ENCODE measurements around the gene CYP2A13.
"Not testable (repeated sequence)": the region's sequence is repeated elsewhere in the genome, so short reads cannot be mapped to it uniquely, and the experiment has no call there.

The CYP2A13 gene

GRCh38 chr19:41088151-41088550 lies at the start of gene CYP2A13:
TSS of gene CYP2A13 (plus strand) at chr19:41088451. CDS start at chr19:41088472, 21 bp downstream.
- DNase-seq (ENCODE audit: low read depth) = no peak
- no peak within 1 kb of the TSS for H3K4me3 ChIP-seq (ENCODE audit: low read depth, low read length)

GRCh38 chr19:41039806-41040205 lies 48.4 kb upstream of the CYP2A13 start:
- DNase-seq (ENCODE audit: low read depth) = no peak
- no peak overlapping the region for H3K4me3 ChIP-seq (ENCODE audit: low read depth, low read length)

GRCh38 chr19:41045095-41045494 lies 43.2 kb upstream of the CYP2A13 start:
- not testable (repeated sequence) for DNase-seq (ENCODE audit: low read depth); H3K4me3 ChIP-seq (ENCODE audit: low read depth, low read length)

- DNase-seq (ENCODE audit: low read depth) = no peak
- no peak overlapping the region for H3K4me3 ChIP-seq (ENCODE audit: low read depth, low read length)
These were observed 37.8 kb upstream of the CYP2A13 start for GRCh38 chr19:41050426-41050825.

GRCh38 chr19:41052162-41052561 lies 36.1 kb upstream of the CYP2A13 start:
- DNase-seq (ENCODE audit: low read depth); H3K4me3 ChIP-seq (ENCODE audit: low read depth, low read length): not testable (repeated sequence)

GRCh38 chr19:41053331-41053730 lies 34.9 kb upstream of the CYP2A13 start:
- DNase-seq (ENCODE audit: low read depth); H3K4me3 ChIP-seq (ENCODE audit: low read depth, low read length): not testable (repeated sequence)

- no peak overlapping the region for H3K4me3 ChIP-seq (ENCODE audit: low read depth, low read length)
- no peak for DNase-seq (ENCODE audit: low read depth)
These were observed 23.2 kb upstream of the CYP2A13 start for GRCh38 chr19:41064974-41065569.

- no peak overlapping the region for H3K4me3 ChIP-seq (ENCODE audit: low read depth, low read length)
- DNase-seq (ENCODE audit: low read depth) = no peak
These were observed 12.0 kb upstream of the CYP2A13 start for GRCh38 chr19:41076286-41076685.

- no peak for DNase-seq (ENCODE audit: low read depth)
- H3K4me3 ChIP-seq (ENCODE audit: low read depth, low read length) = no peak overlapping the region
These were observed 4.7 kb upstream of the CYP2A13 start for GRCh38 chr19:41083516-41083915.

- no peak overlapping the region for H3K4me3 ChIP-seq (ENCODE audit: low read depth, low read length)
- DNase-seq (ENCODE audit: low read depth) = no peak
These were observed 2.4 kb upstream of the CYP2A13 start for GRCh38 chr19:41085748-41086415.

- DNase-seq (ENCODE audit: low read depth) = no peak
- H3K4me3 ChIP-seq (ENCODE audit: low read depth, low read length) = no peak overlapping the region
These were observed 1.7 kb downstream of the CYP2A13 start for GRCh38 chr19:41089959-41090358.

GRCh38 chr19:41095703-41096102 lies 7.5 kb downstream of the CYP2A13 start:
- no peak for DNase-seq (ENCODE audit: low read depth)
- no peak overlapping the region for H3K4me3 ChIP-seq (ENCODE audit: low read depth, low read length)

- no peak for DNase-seq (ENCODE audit: low read depth)
- H3K4me3 ChIP-seq (ENCODE audit: low read depth, low read length) = no peak overlapping the region
These were observed 8.1 kb downstream of the CYP2A13 start for GRCh38 chr19:41096353-41096752.

GRCh38 chr19:41097302-41097701 lies 9.1 kb downstream of the CYP2A13 start:
- H3K4me3 ChIP-seq (ENCODE audit: low read depth, low read length) = no peak overlapping the region
- DNase-seq (ENCODE audit: low read depth) = no peak

GRCh38 chr19:41098762-41099161 lies 10.5 kb downstream of the CYP2A13 start:
- DNase-seq (ENCODE audit: low read depth) = no peak
- H3K4me3 ChIP-seq (ENCODE audit: low read depth, low read length) = no peak overlapping the region

- DNase-seq (ENCODE audit: low read depth); H3K4me3 ChIP-seq (ENCODE audit: low read depth, low read length): not testable (repeated sequence)
These were observed 14.0 kb downstream of the CYP2A13 start for GRCh38 chr19:41102210-41102609.

- DNase-seq (ENCODE audit: low read depth) = no peak
- H3K4me3 ChIP-seq (ENCODE audit: low read depth, low read length) = no peak overlapping the region
These were observed 17.9 kb downstream of the CYP2A13 start for GRCh38 chr19:41106177-41106576.

GRCh38 chr19:41111296-41111695 lies 23.0 kb downstream of the CYP2A13 start:
- H3K4me3 ChIP-seq (ENCODE audit: low read depth, low read length) = no peak overlapping the region
- no peak for DNase-seq (ENCODE audit: low read depth)

- no peak overlapping the region for H3K4me3 ChIP-seq (ENCODE audit: low read depth, low read length)
- DNase-seq (ENCODE audit: low read depth) = no peak
These were observed 23.6 kb downstream of the CYP2A13 start for GRCh38 chr19:41111750-41112295.

- no peak for DNase-seq (ENCODE audit: low read depth)
- no peak overlapping the region for H3K4me3 ChIP-seq (ENCODE audit: low read depth, low read length)
These were observed 24.6 kb downstream of the CYP2A13 start for GRCh38 chr19:41112728-41113290.

GRCh38 chr19:41114132-41114531 lies 25.9 kb downstream of the CYP2A13 start, which contains the start of gene CYP2F1:
TSS of gene CYP2F1 (plus strand) at chr19:41114432. CDS start at chr19:41116189, 1,757 bp downstream.
- no peak for DNase-seq (ENCODE audit: low read depth)
- H3K4me3 ChIP-seq (ENCODE audit: low read depth, low read length) = no peak within 1 kb of the TSS
